Measurements from ENCODE around the gene SLC43A2. TPM values are rescaled to one million over a fixed set of nuclear protein-coding genes. Genes with fewer than 3 reads are reported as not detected.

SLC43A2 gene
- total RNA-seq, 1 donor from 2014 or later: 44.6 TPM

DNA sequence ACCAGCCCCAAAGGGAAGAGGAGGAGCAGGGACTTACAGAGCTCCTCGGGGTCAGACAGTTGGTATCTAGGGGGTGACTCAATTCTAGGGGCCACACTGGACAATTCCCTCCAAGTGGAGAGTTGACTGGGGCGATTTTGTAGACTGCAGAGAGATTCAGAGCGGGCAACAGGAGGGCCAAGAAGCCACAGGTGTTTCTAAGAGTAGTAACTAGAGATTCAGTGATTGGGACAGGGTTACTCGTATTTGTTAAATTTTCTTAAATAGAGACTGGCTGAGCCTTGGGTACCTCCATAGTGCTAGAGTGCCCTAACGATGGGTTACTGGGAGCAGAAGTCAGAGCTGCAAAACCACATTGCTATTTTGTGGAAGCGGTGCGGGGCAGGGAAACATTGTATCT is 109.0 kb downstream of the SLC43A2 start:
- Histone ChIP-seq H3K36me3 (peaks cover 54% of the 10 kb centered on the region), H3K27me3 (ENCODE audit: low read depth) (no peaks in the 10 kb centered on the region), H3K4me3 (no peak overlapping the region), H3K4me1 (peaks cover 16% of the 10 kb centered on the region), H3K9me3 (no peaks in the 10 kb centered on the region), H3K27ac (no peak overlapping the region)
- no peak for ATAC-seq
- intact Hi-C loops (cut with DNase I): no loop called here
- TF ChIP-seq, protein P1, sequence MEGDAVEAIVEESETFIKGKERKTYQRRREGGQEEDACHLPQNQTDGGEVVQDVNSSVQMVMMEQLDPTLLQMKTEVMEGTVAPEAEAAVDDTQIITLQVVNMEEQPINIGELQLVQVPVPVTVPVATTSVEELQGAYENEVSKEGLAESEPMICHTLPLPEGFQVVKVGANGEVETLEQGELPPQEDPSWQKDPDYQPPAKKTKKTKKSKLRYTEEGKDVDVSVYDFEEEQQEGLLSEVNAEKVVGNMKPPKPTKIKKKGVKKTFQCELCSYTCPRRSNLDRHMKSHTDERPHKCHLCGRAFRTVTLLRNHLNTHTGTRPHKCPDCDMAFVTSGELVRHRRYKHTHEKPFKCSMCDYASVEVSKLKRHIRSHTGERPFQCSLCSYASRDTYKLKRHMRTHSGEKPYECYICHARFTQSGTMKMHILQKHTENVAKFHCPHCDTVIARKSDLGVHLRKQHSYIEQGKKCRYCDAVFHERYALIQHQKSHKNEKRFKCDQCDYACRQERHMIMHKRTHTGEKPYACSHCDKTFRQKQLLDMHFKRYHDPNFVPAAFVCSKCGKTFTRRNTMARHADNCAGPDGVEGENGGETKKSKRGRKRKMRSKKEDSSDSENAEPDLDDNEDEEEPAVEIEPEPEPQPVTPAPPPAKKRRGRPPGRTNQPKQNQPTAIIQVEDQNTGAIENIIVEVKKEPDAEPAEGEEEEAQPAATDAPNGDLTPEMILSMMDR (IDR thresholded peaks at IDR 0.05): no peak
- DNase-seq: no peak

Other genes with a start within 250 kb of the SLC43A2 start
- 383 TPM for gene YWHAE, start 228.6 kb downstream of the SLC43A2 start, total RNA-seq
- gene CRK, start 172.6 kb downstream of the SLC43A2 start, total RNA-seq: 66.2 TPM
- 213 TPM for gene MYO1C, start 136.1 kb downstream of the SLC43A2 start, total RNA-seq
- 57.9 TPM for gene INPP5K, start 112.2 kb downstream of the SLC43A2 start, total RNA-seq
- gene PITPNA, start 66.0 kb downstream of the SLC43A2 start, total RNA-seq: 71.3 TPM
- 37.4 TPM for gene SCARF1, start 16.9 kb upstream of the SLC43A2 start, total RNA-seq
- gene RILP, start 21.0 kb upstream of the SLC43A2 start, total RNA-seq: 41.5 TPM
- gene PRPF8, start 56.0 kb upstream of the SLC43A2 start, total RNA-seq: 280 TPM
- gene TLCD2, start 81.5 kb upstream of the SLC43A2 start, total RNA-seq: 13.4 TPM
- gene WDR81, start 95.9 kb upstream of the SLC43A2 start, total RNA-seq: 49.9 TPM
- 24.1 TPM for gene SERPINF2, start 114.0 kb upstream of the SLC43A2 start, total RNA-seq
- gene SERPINF1, start 133.2 kb upstream of the SLC43A2 start, total RNA-seq: 204 TPM
- gene SMYD4, start 201.1 kb upstream of the SLC43A2 start, total RNA-seq: 21.9 TPM
- gene RPA1, start 201.2 kb upstream of the SLC43A2 start, total RNA-seq: 67.1 TPM

All from lower lobe of right lung (tissue), 2 donors.